Inflammatory macrophage (primary cell): Measurements from ENCODE around the gene SNX9.
A peak's percentile ranks its signal among the peaks of the same experiment; 100 is the strongest.

Experiments used
- DNase-seq, 2 donors: peaks; one replicate each; pipeline ENCODE4 v3.0.0-alpha.2; 2020 to 2022

The SNX9 gene

DNA sequence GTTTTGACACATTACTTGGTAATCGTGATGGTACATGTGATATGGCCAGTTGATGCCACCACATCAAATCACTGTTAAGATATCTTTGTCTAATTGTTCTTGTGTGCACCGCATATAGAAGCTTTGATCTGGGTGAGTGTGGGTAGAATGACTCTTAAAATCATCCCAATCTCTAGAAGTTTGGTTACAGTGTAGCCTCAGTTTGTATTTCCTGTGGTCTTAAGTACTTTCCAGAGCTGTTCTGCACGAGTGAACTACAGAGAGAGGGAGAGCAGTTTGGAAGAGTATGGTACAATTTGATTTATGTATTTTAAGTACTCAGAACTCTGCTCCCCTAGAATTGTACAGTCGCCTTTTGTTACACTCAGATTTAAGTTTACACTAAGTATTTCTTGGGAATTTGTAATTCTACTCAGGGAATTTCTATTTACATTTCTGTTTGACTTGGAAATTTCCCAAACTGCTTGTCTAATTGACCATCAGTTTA lies 37.5 kb downstream of the SNX9 start:
- DNase-seq, result no peak

DNA sequence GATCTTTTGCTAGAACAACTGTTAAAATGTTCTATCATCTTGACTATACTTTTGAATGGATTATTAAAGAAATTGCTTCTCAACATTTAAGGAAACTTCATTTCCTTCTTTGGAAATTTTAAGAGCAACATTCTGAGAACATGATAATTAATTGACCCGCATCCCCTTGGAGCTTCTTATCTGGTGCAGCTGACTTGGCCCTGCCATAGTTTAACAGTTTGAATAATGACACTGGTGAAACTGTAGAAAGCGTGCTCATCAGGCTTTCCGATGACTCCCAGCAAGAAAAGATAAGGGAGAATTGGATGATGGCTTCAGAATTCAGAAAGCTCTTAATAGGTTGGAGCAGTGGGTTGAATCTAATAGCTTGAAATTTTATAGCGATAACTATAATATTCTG lies 38.1 kb downstream of the SNX9 start:
- DNase-seq, result no peak

DNA sequence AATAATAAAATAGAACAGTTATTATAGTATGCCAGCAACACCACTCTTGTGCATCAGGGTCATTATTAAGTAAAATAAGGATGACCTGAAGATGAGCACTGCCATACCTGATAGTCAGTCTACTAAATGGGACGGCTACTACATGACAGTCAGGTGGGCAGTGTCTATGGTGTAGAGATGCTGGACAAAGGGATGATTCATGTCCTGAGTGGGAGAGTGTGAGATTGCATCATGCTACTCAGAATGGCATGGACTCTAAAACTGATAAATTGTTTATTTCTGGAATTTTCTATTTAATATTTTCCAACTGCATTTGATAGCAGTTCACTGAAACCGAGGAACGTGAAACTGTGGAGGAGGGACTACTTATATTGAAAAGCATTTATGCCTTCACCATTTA lies 38.8 kb downstream of the SNX9 start:
- peak in 1 of 2 donors; percentile 13 for DNase-seq

DNA sequence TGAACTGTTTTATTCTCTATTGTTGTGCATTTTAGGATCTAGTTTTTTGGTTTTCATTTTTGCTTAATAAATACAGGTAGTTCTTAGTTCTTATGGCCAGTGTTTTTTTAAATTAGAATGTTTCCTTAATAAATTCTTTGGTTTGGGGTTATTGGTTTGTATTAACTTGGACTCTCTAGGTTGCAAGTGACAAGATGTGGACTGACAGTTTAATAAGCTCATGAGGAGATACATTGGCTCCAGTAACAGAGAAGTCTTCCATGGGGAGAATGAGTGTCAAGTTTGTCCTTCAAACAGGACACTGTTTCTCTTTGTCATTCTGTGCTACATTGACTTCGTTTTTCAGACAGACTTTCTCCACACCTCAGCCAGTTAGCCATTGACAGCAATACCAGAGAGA lies 39.7 kb downstream of the SNX9 start:
- no peak for DNase-seq

DNA sequence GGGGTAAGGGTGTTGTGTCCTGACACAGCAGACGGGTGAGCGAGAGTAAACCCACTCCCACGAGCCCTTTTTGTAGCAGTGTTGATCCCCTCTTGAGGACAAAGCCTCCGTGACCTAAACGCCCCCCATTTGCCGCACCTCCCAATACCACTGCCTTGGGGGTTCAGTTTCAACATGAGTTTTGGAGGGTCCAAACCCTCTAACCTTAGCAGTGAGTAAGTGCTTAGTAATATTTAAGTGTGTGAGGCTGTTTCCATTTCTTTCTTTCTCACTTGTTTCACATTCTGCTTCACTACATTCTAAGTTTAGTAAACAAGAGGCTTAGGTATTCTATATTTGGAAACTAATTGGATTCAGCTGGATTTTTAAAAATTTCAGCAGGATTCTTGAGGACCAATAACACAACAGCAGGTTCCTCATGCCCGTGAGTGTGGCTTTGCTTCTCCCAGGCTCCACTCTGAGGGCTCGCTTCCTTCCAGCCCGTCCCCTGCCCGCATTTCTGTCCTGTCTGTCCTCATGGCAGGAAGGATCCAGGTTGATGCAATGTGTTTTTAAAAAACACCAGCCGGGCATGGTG lies 41.2 kb downstream of the SNX9 start:
- DNase-seq, result no peak

DNA sequence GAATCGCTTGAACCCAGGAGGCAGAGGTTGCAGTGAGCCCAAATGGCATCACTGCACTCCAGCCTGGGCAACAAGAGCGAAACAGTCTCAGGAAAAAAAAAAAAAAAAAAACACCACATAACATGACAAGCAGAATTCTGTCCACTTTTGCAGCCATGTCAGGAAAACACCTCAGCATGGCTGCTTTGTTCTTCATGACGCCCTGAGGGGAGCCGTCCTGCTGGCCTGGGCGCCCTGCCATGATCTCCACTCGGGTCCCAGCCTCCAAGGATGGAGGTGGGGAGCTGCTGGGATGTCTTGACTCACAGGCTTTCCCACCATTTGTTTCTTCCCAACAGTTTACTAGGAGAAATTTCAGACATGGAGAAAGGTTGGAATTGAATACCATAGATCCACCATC lies 42.2 kb downstream of the SNX9 start:
- DNase-seq, result no peak

DNA sequence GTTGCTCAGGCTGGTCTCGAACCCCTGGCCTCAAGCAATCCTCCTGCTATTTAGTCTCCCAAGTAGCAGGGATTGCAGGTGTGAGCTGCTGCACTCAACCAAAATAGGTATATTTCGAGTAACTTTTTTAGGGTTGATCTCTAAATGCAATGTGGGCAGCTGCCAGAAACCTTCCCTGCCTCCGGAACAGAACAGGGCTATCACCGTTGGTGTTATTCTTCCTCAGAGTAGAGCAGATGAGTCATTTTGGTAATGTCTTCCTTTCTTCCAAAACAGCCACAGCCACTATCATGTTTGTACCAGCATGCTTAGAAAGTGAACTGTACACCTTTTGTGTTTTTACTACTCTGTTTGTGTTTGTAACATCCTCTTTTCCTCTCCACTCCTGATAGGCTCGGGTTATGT lies 44.1 kb downstream of the SNX9 start:
- no peak for DNase-seq

DNA sequence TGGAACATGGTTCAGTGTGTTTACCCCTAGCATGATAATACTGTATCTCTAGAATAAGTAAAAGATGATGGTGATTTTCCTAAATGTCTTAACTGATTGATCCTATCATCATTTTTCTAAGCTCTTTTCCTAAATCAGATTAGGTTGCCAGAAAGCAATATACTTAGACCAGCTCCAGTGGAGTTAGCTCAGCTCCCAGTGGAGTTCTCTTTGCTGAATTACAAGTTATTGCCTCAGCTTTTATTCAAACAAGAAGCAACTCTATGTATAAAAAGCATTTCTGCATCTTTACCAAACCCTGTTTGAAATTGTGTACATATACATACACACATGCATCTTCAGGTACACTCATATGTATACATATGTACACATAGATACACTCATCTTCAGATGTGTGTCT lies 44.9 kb downstream of the SNX9 start:
- no peak for DNase-seq

DNA sequence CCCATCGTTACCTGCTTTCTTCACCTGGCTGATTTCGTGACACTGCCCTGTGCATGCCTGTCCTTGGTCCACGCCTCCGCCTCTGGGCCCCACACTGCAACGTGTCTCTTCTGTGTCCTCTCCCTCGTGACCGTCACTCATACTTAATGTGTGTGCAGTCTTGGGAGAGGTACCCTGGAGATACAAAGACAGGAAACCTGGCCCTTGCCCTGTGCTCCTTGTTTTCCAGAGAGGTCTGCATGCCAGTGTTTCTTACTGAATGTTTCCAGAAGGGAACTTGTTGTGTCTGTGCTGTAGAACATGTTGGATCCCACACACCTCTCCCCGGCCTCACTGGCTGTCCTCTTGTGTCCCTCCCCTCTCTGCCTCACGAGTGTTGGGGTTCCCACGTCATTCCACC lies 45.8 kb downstream of the SNX9 start:
- no peak for DNase-seq

DNA sequence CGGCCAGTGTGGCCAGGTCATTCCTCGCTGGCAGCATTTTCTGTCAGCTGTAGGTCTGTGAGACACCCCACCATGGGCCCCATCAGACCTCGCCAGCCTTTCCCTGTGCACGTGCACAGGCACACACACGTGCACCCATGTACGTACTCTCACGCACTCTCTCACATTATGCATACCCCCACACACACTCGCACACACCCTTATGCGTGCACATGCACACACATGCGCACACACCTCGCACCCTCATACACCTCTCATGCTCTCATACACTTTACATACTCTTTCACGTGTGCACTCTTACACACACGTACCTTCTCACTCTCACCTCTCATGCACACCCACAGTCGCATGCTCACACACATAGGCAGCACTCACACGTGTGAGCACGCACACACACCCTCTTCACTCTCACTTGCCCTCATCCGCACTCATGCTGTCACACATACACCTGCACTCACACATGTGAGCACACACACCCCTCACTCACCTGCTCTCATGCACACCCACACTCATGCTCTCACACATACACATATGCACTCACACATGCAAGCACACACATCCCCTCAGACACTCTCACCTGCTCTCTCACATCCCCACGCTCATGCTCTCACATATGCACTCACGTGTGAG lies 46.7 kb downstream of the SNX9 start:
- DNase-seq, result no peak

DNA sequence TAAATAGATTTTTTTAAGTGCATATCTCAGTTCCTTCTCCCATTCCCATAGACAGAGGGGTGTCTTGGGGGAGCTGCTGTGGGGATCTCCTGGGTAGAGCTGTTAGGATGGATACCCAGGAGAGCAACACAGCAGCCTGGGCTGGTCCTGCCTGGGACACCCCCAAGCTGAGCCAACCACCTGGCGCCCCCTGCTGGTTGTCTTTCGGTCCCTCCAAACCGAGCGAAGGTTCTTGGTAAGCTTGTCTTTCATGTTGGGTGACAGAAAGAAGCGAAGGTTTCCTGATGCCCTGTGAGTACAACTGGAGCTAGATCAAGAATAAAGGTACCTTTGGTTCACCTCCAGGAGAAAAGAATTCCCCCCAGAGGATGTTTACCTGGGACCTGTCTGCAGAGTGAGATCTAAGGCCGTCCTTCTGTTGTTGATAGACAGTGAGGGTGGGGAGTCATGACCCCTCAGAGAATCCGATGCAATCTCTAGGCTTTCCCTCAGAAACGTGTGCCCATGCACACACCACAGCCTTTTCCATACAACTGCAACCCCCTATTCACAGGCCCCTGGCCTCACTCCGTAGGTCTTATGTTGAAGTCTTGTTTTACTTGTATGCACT lies 50.8 kb downstream of the SNX9 start:
- peak; percentile 74 to 79 for DNase-seq

DNA sequence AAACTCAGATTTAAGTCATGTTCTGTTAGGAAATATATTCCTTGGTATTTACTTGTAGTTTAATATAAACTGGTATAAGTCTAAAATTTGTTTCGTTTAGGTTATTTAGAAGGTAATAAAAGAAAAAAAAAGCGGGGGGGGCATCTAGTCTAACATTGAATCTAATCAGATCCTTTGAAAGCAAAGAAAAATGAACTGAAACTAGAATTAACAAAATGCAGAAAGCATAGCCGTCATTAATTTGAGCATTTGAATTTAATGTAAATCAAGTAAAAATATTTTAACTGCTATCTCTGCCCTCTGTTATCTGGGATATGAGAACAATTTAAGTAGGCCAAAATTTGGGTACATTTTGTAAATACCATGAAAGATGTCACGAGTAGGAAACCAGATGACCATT lies 54.1 kb downstream of the SNX9 start:
- DNase-seq, result no peak

DNA sequence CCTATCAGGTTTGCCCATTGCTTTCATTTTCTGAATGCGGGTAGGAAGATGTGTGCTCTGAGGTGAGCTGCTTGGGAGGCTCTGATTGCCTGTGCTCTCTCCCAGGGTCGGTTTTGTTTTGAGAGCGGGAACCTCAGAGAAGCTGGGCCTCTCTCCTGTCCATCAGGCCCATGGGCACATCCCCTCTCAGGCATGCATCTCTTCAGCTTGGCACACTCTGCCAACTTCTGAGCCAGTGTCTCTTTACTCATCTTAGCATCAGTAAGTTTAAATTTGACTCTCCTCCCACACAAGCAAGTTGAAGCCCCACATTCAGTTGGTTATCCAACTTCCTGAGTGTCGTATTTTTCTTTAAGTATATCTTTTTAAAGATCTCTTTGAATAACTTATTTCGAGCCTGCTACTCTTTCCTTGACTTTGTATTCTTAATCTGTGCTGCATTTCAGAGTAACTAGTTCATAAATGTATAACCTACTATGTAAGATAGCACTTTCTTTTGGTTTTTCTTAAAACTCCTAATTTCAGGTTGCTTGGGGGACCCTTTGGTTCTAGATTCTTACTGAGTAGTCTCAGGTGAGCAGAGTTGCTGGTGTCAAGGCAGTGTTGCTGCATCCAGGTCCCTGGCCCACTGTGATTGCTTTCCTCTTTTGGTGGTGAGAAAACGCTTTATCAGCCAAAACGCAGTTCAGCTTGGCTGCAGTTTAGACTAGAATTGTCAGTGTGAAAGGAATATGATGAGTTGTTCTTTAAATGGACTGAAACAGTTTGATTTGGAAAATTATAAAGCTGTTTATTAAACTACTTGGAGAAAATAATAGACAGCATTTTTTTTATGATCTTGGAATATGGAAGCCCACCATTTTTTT lies 54.8 kb downstream of the SNX9 start:
- no peak for DNase-seq

DNA sequence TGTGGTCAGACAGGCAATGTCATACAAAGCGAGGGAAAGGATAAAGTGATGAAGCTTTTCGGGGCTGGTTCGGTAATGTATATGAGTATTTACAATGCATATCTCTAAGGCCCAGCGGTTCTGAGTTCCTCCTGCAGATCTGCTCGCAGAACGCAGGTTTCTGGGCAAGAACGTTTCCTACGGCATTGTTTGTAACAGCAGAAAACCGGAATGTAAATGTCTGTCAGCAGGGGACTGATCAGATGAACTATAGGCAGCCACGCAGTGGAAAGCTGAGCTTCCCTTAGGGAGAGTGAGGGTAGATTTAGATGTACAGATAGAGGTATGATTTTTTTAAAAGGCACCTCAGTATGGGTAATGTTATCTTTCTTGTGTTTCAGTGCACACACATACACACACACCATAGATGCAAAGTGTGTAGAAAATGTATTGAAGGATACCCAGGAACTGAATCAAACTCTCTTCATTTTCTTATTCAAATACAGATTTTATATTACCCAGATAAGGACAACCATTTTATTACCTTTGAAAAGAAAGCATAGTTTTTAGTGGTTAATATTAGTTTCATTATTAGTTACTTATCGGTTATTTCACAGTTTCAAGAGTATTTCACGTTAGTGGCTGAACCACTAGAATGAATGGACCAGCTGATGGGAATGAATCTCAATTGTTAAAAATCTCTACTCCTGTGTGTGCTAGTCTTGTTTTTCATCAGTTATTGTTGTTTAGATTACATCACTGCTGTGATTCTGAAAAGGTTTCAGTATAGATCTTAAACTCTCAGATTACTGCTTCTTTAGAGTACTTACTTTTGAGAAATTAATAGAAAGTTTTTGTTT lies 56.2 kb downstream of the SNX9 start:
- DNase-seq, result no peak

DNA sequence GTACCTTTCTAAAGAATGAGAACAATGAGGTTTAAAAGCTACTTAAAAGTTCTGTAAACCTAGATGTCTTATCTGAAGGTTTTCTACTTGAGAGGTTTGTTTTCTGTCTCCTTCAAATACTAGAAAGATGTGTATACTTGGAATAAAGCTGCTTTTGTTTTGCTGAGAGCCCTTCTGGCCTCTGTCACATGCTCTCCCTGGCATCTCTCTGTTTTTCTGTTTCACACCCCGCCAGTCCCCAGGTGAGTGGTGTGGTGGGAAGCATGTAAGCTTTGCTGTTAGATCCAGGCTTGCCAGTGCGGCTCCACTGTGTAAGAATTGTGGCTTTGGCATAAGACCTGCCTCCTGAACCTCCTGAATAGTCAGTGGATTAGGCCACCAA lies 56.8 kb downstream of the SNX9 start:
- no peak for DNase-seq

DNA sequence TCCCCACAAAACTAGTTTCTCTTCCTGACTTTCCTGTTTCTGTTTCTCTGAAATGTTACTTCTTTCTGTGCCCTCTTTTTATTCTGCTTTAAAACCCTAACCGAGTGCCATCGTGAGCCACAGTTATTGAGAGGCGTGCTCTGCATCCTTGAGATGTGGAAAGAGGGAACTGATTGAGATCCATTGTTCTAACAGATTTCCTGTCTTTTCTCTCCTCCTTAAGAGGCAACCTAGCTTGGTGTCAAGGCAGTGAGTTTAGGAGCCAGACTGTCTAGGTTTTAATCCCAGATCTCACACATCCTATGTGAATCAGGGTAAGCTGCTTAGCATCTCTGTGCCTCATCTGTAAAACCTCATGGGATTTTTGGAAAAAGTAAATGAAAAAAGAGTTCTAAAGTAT lies 57.5 kb downstream of the SNX9 start:
- no peak for DNase-seq

DNA sequence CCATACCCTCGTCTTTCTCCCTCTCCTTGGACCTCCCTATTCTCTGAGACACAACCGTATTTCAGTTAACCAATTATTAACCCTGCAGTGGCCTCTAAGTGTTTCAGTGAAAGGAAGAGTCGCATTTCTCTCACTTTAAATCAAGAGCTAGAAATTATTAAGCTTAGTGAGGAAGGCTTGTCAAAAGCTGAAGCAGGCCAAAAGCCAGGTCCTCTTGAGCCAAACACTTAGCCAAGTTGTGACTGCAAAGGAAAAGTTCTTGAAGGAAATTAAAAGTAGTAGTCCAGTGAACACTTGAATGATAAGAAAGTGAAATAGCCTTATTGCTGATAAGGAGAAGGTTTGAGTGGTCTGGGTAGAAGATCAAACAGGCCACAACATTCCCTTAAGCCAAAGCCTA lies 58.3 kb downstream of the SNX9 start:
- no peak for DNase-seq

DNA sequence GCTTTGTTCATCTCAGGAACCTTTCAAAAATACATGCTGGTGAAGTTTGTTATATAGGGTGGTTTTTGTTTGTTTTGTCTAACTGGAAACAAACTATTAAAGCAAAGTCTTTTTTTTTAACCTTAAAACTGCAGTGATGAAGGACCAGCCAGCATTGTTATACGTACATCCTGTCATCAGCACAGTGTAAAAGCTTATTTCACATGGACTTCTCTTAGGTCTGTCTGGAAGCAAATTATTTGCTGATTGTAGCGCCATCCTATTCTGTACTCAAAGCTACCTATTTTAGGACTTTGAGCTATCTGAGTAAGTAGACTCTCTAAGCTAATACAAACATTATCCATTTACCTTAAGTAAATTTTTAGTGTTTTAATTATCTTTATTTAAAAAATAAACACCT lies 61.7 kb downstream of the SNX9 start:
- DNase-seq, result no peak

DNA sequence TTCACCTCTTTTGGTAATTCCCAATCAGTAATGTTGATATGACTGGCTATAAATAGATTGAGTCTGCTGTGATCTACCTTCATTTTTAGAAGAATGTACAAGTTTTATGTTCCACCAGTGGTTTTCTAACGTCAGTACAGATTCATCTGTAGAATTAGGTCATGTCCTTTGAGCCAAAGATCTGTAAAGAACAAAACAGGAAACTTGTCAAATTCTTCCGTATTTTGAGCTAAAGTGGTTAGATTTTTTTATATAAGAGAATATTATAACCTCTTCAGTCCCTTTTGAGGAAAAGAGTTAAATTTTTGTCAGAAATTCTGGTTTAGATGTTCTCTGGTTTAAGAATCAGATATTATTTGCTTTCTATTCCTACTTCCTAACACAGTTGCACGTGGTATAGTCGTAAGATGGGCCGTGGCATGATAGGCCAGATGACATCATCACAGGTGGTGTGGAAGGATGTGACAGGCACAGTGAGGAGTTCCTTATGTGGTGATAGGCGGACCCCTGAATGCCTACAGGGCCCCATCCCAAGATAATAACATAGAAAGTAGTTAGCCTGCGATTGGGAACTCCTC lies 62.3 kb downstream of the SNX9 start:
- peak in 1 of 2 donors; percentile 7 for DNase-seq

DNA sequence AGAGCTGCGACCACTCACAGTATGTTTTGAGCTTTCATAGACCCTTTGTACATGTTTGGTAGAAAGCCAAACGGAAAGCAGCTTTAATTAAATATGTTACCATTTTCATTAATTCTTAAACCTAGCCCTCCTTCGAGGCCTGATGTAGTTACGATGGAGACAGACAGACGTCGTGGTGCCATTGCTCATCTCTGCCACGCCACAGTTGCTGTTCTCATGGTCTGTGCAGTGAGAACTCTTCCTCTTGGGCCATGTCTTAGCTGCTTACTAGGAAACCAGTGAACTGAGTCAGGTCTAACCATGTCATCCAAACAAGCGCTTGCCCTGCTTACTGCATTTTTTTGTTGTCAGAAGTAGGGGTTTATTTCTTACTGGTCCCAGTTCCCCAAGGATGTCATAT lies 62.8 kb downstream of the SNX9 start:
- DNase-seq, result no peak

DNA sequence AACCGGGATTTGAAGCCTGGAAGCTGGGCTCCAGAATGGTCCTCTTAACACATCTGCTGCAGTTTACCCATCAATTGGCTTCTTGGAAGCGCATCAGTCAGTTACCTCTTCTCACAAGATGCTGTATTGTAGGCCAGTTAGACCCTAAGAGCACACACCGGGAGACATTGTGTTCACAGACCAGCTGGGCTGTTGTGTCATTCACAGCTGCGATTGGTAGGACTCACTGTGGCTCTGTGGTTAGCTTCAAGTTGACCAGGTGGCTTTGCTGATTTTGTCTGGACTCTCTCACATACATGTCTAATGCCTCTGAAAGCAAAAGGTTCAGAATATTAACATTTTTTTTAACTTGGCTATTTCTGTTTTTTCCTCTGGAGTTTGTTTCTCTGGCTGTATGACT lies 64.8 kb downstream of the SNX9 start:
- DNase-seq, result no peak
